GM19438 (cell line): Measurements from ENCODE around the gene HACD1.
"Not testable (repeated sequence)": the region's sequence is repeated elsewhere in the genome, so short reads cannot be mapped to it uniquely, and the experiment has no call there.

Experiments
- ATAC-seq: cut with Tn5 transposase; IDR thresholded peaks from one replicate; pipeline ENCODE4 v1.9.1; 2021; ENCODE audit warnings: low read depth; ENCODE audit not compliant: unreplicated experiment

Gene HACD1

DNA sequence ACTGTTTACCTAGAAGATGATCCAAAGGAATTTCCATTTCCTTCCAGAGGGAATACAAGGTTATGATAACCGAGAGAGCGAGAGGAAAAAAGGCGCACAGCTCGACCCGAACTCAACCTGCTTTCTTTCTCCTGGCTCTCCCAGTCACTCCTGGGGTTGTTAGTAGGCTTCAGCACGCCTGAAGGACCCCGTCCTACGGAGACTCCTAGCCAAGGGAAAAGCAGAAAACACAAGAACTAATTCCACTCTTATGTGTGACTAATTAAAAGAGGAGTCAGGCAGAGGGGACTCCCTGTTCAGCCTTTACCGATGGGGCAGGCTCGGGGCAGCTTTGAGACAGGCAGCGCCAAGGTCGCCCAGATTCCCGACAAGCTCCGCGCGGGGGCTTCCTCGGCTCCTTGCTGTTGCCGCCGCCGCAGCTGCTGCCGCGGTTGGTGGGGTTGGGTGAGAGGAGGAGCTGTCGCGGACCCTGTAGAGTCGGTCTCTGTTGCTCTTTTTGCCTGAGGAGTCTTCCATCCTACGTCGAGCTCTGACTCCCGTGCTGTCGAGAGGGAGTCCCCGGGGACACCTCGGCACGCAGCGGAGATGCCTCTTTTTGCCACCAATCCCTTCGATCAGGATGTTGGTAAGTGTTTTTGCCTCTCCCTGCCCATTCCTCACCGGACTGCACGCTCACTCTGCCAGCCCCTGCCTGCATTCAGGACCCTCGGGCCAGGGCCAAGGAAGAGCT, 26.7 kb upstream of the HACD1 start, which contains the start of gene STAM:
Gene STAM, plus strand, starts transcription at position 397 of the 730 bp plus-strand sequence. Its CDS starts 189 bp downstream, at position 586.
- ATAC-seq = peak; percentile 91

GRCh38 chr10:17643339-17643754, 26.2 kb upstream of the HACD1 start:
- ATAC-seq = peak; percentile 27

GRCh38 chr10:17640331-17640816, 23.2 kb upstream of the HACD1 start:
- no peak for ATAC-seq

GRCh38 chr10:17637869-17638268, 20.7 kb upstream of the HACD1 start:
- ATAC-seq = no peak

GRCh38 chr10:17633353-17633752, 16.2 kb upstream of the HACD1 start:
- no peak for ATAC-seq

- not testable (repeated sequence) for ATAC-seq
Observed at GRCh38 chr10:17632590-17632989, 15.4 kb upstream of the HACD1 start.

DNA sequence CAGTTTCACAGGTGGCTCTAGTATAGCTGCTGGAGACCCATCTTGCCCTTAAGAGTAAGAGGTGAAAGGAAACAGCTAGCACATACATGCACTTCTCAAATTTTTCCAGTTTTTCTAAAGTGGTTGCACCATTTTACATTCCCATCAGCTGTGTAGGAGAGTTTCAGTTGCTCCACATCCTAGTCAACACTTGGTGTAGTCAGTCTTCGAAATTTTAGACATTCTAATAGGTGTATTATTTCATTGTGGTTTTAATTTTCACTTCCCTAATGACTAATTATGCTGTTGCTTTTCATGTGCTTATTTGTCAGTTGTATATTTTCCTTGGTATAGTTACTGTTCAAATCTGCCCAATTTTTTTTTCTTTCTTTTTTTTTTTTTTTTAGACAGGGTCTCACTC, 9.5 kb upstream of the HACD1 start:
- no peak for ATAC-seq

- no peak for ATAC-seq
Observed at GRCh38 chr10:17624996-17625395, 7.8 kb upstream of the HACD1 start.

DNA sequence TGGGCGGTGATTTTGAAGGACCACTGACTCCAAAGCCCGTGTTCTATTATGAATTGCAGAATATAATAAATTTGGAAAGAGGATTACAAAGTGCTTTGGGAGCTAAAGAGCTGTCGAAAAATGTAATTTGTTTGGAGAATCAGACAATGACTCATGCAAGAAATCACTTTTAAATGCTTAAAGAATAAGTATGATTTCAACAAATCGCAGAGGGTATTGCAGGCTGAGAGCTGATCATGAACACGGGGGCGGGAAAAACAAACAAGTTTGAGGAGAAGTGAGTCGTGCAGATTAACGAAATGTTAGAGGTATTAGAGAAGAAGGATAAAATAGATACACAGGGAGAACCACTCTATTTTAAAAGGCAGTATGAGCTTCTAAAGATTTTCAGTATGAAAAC, 4.9 kb upstream of the HACD1 start:
- ATAC-seq = no peak

GRCh38 chr10:17616403-17617030, 657 bp downstream of the HACD1 start:
- peak; percentile 41 for ATAC-seq

- no peak for ATAC-seq
Observed at GRCh38 chr10:17609523-17610079, 7.6 kb downstream of the HACD1 start.

- peak; percentile 66 for ATAC-seq
Observed at GRCh38 chr10:17607603-17608332, 9.4 kb downstream of the HACD1 start.

DNA sequence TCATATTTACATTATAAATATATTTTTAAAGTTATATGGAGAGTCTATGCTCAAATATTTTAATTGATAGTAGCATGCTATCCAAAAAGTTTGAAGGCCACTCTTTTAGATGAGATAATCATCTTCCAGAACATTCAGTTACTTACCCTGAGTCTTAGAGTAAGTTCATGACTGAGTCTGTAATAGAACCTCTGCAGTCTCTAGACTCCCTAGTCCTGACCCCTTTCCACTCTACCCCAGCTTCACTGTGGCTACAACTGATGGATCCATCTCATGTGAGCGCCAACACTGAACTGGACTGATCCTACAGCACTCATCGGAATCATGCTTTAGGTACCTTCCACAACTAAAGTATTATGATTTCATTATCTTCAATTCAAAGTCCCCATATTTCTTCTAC, 10.1 kb downstream of the HACD1 start:
- ATAC-seq = no peak

DNA sequence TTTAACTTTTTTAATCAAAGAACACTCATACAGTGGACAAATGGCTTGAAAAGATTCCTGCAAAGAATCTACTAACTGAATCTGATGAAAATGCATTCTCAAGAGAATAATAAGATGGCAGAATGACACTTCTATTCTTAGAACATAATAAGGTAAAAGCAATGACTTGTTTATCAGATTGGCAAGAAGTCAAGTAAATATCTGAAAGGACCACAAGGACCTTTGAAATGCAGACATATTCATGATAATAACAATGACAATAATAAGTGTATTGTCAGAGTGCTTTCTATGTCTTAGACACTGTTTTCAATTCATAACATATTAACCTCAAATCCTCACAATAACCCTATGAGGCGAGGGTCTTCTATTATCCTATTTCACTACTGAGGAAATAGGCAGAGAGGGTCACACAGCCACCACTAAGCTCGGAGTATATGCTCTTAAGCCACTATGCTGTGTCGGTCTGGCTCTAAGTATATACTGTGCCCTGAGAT, 10.6 kb downstream of the HACD1 start:
- no peak for ATAC-seq

DNA sequence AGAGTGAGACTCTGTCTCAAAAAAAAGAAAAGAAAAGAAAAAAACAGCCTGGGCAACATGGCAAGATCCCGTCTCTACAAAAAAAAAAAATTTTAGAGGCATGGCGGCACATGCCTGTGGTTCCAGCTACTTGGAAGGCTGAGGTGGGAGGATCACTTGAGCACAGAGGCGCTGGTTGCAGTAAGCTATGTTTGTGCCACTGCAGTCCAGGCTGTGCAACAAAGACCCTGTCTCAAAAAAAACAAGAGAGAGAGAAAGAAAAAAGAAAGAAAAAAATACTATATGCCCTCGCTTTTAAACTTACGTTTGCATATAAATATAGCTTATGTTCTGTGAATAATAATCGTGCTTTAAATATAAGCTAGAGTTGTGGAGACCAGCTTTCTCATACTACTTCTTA, 11.2 kb downstream of the HACD1 start:
- no peak for ATAC-seq

DNA sequence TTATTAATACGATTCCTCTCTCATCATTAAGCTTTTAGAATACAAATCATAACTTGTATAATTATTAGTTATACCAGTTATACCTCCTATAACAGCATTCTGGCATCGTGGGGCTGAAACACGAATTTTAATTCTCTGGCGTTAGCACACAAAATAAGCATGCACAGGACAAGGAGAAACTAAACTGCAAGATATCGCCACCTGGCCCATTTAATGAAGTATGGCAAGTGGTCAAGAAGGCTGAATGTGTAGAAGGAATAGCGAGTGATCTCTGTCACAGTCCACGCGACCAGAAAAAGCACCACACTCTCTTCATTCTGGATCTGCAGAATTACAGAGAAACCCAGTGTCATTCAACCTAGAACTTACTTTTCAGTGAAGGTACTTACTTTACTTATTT, 18.1 kb downstream of the HACD1 start:
- ATAC-seq = no peak

DNA sequence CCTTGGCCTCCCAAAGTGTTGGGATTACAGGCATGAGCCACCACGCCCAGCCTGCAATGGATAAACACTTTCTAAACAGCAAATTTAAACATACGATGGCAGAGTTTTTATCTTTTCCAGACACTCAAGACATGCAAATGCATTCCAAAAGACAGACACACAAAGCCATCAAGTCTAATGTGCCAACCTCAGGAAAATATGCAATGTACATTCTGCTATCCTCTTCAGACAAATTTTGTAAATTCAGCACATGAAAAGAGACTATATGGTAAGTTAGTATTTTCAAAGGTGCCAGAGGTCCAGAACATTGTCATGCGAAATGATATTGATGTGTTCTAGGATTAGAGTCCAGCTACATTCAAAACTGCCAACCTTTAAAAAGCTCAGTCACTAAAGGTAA, 19.8 kb downstream of the HACD1 start:
- ATAC-seq = no peak

DNA sequence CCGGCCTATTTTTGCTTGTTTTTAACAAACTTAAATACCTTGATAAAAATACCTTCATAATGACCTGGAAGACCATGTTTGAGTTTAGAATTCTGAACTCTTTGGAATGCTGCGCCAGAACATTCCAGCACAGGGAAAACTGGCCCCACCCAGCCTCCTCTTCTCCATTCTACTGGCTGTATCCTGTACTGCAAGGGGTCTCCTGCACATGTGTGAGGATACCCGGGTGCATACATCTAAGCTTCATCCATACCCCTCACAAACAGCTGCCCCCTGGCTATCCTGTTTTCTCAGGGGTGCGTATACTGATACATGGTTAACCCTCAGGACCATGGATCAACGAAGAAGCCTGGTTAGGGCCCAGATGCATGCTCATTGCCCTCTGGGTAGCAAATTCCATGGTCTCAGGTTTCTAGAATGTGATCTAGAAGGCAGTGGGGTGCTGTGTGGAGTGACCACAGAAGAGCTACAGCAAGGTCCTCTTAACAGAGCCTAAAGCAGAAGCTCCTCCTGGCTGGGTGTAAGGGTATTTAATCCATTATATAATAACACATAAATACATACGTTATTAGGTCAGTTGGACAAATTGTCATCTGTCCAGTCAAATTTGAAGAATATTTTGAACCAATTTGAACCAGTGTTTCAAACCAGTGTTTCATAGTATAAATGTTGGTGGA, 26.1 kb downstream of the HACD1 start:
- ATAC-seq = no peak

- not testable (repeated sequence) for ATAC-seq
Observed at GRCh38 chr10:17589316-17589715, 27.9 kb downstream of the HACD1 start.

DNA sequence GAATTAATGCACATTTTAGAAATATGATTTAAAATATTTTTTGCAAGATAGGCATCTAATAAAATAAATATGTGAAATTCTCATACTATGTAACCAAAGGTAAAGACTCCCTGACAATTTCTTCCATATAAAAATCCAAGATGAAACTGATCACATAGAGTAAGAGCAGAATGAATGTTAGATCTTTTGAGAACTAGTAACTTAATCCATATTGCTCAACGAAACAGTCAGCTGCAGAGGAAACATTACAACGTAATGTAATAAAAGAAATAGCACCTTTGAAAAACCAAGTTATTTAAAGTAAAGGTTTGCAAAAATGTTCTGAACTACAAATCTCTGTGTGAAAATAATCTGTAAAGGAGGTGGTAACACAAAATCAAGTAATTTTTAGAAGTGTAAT, 28.8 kb downstream of the HACD1 start:
- ATAC-seq = no peak
